Glutamatergic neuron (in vitro differentiated cells): ENCODE data around the gene TBRG4. TPM values are rescaled to one million over a fixed set of nuclear protein-coding genes. Genes with fewer than 3 reads are reported as not detected.
A peak's percentile ranks its signal among the peaks of the same experiment; 100 is the strongest.

Source experiments
- DNase-seq: peaks from one replicate; pipeline ENCODE4 v3.0.0; 2022
- H3K27ac Mint-ChIP-seq: one replicate; pipeline ENCODE4 v1.8.0; 2020; ENCODE audit warnings: mild to moderate bottlenecking, mixed read lengths, inconsistent platforms; ENCODE audit not compliant: unreplicated experiment
- H3K27me3 Mint-ChIP-seq: one replicate; pipeline ENCODE4 v1.8.0; 2020; ENCODE audit warnings: mild to moderate bottlenecking, moderate library complexity, mixed read lengths, inconsistent platforms; ENCODE audit not compliant: unreplicated experiment
- H3K36me3 Mint-ChIP-seq: one replicate; pipeline ENCODE4 v1.8.0; 2020; ENCODE audit warnings: mild to moderate bottlenecking, mixed read lengths, inconsistent platforms; ENCODE audit not compliant: unreplicated experiment
- H3K4me1 Mint-ChIP-seq: one replicate; pipeline ENCODE4 v1.8.0; 2020; ENCODE audit warnings: mild to moderate bottlenecking, low read depth, mixed read lengths, inconsistent platforms; ENCODE audit not compliant: unreplicated experiment
- H3K4me3 Mint-ChIP-seq: one replicate; pipeline ENCODE4 v1.8.0; 2020; ENCODE audit warnings: mild to moderate bottlenecking, mixed read lengths, inconsistent platforms; ENCODE audit not compliant: unreplicated experiment
- H3K9me3 Mint-ChIP-seq: one replicate; pipeline ENCODE4 v1.8.0; 2020; ENCODE audit warnings: mild to moderate bottlenecking, moderate library complexity, mixed read lengths, inconsistent platforms; ENCODE audit not compliant: unreplicated experiment
- CTCF ChIP-seq: fragments of 200-600 bp; sonication (generic); IDR thresholded peaks from one replicate; pipeline ENCODE4 v1.5.0; 2021; ENCODE audit not compliant: partially characterized antibody, unreplicated experiment
- total RNA-seq: library from RNA; stranded (reverse); fragmentation: NEBNext Ultra II Directional; extraction: Animal tissue kit (Norgen Biotek cat#: 25700); gene quantifications from one replicate; pipeline ENCODE4 v1.2.1, GENCODE V29; 2021; ENCODE audit not compliant: unreplicated experiment

The TBRG4 gene
- total RNA-seq, 1 donor from 2014 or later = 90.1 TPM

- H3K9me3 Mint-ChIP-seq = peaks cover 3% of the 10 kb centered on the region
- no peak overlapping the region for H3K27ac Mint-ChIP-seq
- no peak for DNase-seq
- H3K36me3 Mint-ChIP-seq = no peaks in the 10 kb centered on the region
- H3K4me1 Mint-ChIP-seq = peaks cover 2% of the 10 kb centered on the region
- H3K27me3 Mint-ChIP-seq = no peaks in the 10 kb centered on the region
- no peak for TF ChIP-seq CTCF
- H3K4me3 Mint-ChIP-seq = no peak overlapping the region
These were observed 12.3 kb downstream of the TBRG4 start for GRCh38 chr7:45098983-45099839.

DNA sequence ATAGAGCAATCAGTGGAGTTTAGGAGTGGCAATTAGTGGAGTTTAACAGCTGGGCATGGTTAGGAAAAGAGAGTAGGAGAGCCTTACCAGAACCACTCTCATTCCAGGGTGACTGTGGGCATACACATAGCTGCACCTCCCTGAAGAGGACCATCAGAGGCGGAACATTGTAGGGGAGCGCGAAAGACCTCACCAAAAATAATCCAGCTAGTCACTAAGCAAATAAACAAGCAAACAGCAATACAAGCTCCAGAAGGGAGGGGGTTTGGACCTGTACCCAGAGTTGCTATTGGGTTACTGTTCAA is 18.6 kb downstream of the TBRG4 start:
- no peak overlapping the region for H3K4me3 Mint-ChIP-seq
- H3K27me3 Mint-ChIP-seq = peaks cover 4% of the 10 kb centered on the region
- H3K36me3 Mint-ChIP-seq = peaks cover 4% of the 10 kb centered on the region
- no peak for TF ChIP-seq CTCF
- H3K4me1 Mint-ChIP-seq = peaks cover 6% of the 10 kb centered on the region
- DNase-seq = no peak
- no peak overlapping the region for H3K27ac Mint-ChIP-seq
- peaks cover 9% of the 10 kb centered on the region for H3K9me3 Mint-ChIP-seq

GRCh38 chr7:45092100-45092930 is 19.2 kb downstream of the TBRG4 start:
- H3K27ac Mint-ChIP-seq = no peak overlapping the region
- H3K36me3 Mint-ChIP-seq = peaks cover 4% of the 10 kb centered on the region
- no peak overlapping the region for H3K4me3 Mint-ChIP-seq
- peaks cover 5% of the 10 kb centered on the region for H3K4me1 Mint-ChIP-seq
- H3K27me3 Mint-ChIP-seq = peaks cover 4% of the 10 kb centered on the region
- peaks cover 9% of the 10 kb centered on the region for H3K9me3 Mint-ChIP-seq
- TF ChIP-seq CTCF = no peak
- DNase-seq = no peak

- Mint-ChIP-seq H3K9me3 (peaks cover 9% of the 10 kb centered on the region), H3K27ac (peak overlapping the region; percentile 64), H3K27me3 (peaks cover 7% of the 10 kb centered on the region), H3K36me3 (peaks cover 4% of the 10 kb centered on the region), H3K4me1 (peaks cover 9% of the 10 kb centered on the region), H3K4me3 (peak overlapping the region; percentile 86)
- no peak for TF ChIP-seq CTCF
- DNase-seq = peak; percentile 96
These were observed 22.1 kb downstream of the TBRG4 start for GRCh38 chr7:45089341-45089891.
